Right ventricle myocardium superior (tissue), 1 donor: ENCODE measurements around the gene SRGAP2C. TPM values are rescaled to one million over a fixed set of nuclear protein-coding genes. Genes with fewer than 3 reads are reported as not detected.
"Not testable (repeated sequence)": the region's sequence is repeated elsewhere in the genome, so short reads cannot be mapped to it uniquely, and the experiment has no call there.

ENCODE experiments used
- ATAC-seq: fragments of 200-7000 bp; cut with Tn5 transposase; one replicate; pipeline ENCODE4 v1.9.1; 2020; ENCODE audit warnings: mild to moderate bottlenecking; ENCODE audit not compliant: poor library complexity
- DNase-seq: peaks from one replicate; pipeline ENCODE4 v3.0.0-alpha.2; 2020
- intact Hi-C: fragments of 100-400 bp; cut with DNase I; formaldehyde crosslinking; loops from one replicate; pipeline ENCODE4 v1.11.2; 2022
- total RNA-seq: library from RNA; stranded (reverse); fragmentation: NEBNext Ultra II Directional; extraction: Animal tissue kit (Norgen Biotek cat#: 25700); gene quantifications from one replicate; pipeline ENCODE4 v1.2.1, GENCODE V29; 2021
- donor health status: DM: no; HTN: yes; CAD: no; lungs with severe emphysema.

Gene SRGAP2C
- total RNA-seq, 1 donor from 2014 or later, result 10.8 TPM

- intact Hi-C loops, DNase-seq, ATAC-seq: not testable (repeated sequence)
Observed at GRCh38 chr1:121348115-121348514, 163.3 kb downstream of the SRGAP2C start.

- intact Hi-C loops, DNase-seq, ATAC-seq: not testable (repeated sequence)
Observed at GRCh38 chr1:121349332-121349967, 164.7 kb downstream of the SRGAP2C start.

GRCh38 chr1:121355711-121356420 lies 171.1 kb downstream of the SRGAP2C start:
- peak; percentile 76 for ATAC-seq

GRCh38 chr1:121356819-121357218 lies 172.0 kb downstream of the SRGAP2C start:
- intact Hi-C loops, ATAC-seq: not testable (repeated sequence)

More at GRCh38 chr1:121355711-121356420, 171.1 kb downstream of the SRGAP2C start:
- intact Hi-C loops, DNase-seq: not testable (repeated sequence)

GRCh38 chr1:121360531-121360930 lies 175.8 kb downstream of the SRGAP2C start:
- ATAC-seq, DNase-seq, intact Hi-C loops: not testable (repeated sequence)

More at GRCh38 chr1:121356819-121357218, 172.0 kb downstream of the SRGAP2C start:
- DNase-seq, result not testable (repeated sequence)

GRCh38 chr1:121361451-121362233 lies 176.9 kb downstream of the SRGAP2C start:
- peak; percentile 77 for ATAC-seq
- DNase-seq, intact Hi-C loops: not testable (repeated sequence)

GRCh38 chr1:121362234-121362883 lies 177.6 kb downstream of the SRGAP2C start:
- DNase-seq (peak; percentile 51), ATAC-seq (peak; percentile 72)
- intact Hi-C loops, result not testable (repeated sequence)

- intact Hi-C loops, DNase-seq: not testable (repeated sequence)
- ATAC-seq, result peak; percentile 22
Observed at GRCh38 chr1:121365316-121365715, 180.5 kb downstream of the SRGAP2C start.

- intact Hi-C loops, DNase-seq, ATAC-seq: not testable (repeated sequence)
Observed at GRCh38 chr1:121365723-121366122, 180.9 kb downstream of the SRGAP2C start.

- ATAC-seq, intact Hi-C loops, DNase-seq: not testable (repeated sequence)
Observed at GRCh38 chr1:121366171-121366570, 181.4 kb downstream of the SRGAP2C start.

GRCh38 chr1:121368910-121369309 lies 184.1 kb downstream of the SRGAP2C start:
- peak; percentile 72 for ATAC-seq
- intact Hi-C loops, DNase-seq: not testable (repeated sequence)

- ATAC-seq, DNase-seq, intact Hi-C loops: not testable (repeated sequence)
Observed at GRCh38 chr1:121369959-121370358, 185.2 kb downstream of the SRGAP2C start.

- DNase-seq, intact Hi-C loops, ATAC-seq: not testable (repeated sequence)
Observed at GRCh38 chr1:121374851-121375367, 190.1 kb downstream of the SRGAP2C start.

GRCh38 chr1:121376986-121377385 lies 192.2 kb downstream of the SRGAP2C start:
- DNase-seq, intact Hi-C loops, ATAC-seq: not testable (repeated sequence)

- ATAC-seq, intact Hi-C loops, DNase-seq: not testable (repeated sequence)
Observed at GRCh38 chr1:121378757-121379156, 194.0 kb downstream of the SRGAP2C start.

- intact Hi-C loops, DNase-seq: not testable (repeated sequence)
- ATAC-seq, result peak; percentile 66
Observed at GRCh38 chr1:121384754-121385153, 200.0 kb downstream of the SRGAP2C start.

- intact Hi-C loops, DNase-seq: not testable (repeated sequence)
- ATAC-seq, result peak; percentile 96
Observed at GRCh38 chr1:121385162-121385561, 200.4 kb downstream of the SRGAP2C start.
